Hepatocyte (in vitro differentiated cells): ENCODE data around the gene CDC14B. TPM values are rescaled to one million over a fixed set of nuclear protein-coding genes. Genes with fewer than 3 reads are reported as not detected.

ENCODE experiments used
- DNase-seq: peaks from one replicate; pipeline ENCODE4 v3.0.0-alpha.2; 2016; ENCODE audit warnings: low spot score
- H2AFZ ChIP-seq: fragments of 200-600 bp; sonication (generic); 2 replicates; pipeline ENCODE4 v1.6.0; 2016; ENCODE audit warnings: antibody characterized with exemption, mild to moderate bottlenecking
- H3K27ac ChIP-seq: fragments of 200-600 bp; sonication (generic); 2 replicates; pipeline ENCODE4 v1.5.1; 2016; ENCODE audit warnings: mild to moderate bottlenecking
- H3K27me3 ChIP-seq: fragments of 200-600 bp; sonication (generic); 2 replicates; pipeline ENCODE4 v1.6.1; 2016
- H3K36me3 ChIP-seq: fragments of 200-600 bp; sonication (generic); replicated peaks from 2 replicates; pipeline ENCODE4 v1.5.1; 2016; ENCODE audit warnings: low read depth; ENCODE audit not compliant: insufficient read depth
- H3K4me1 ChIP-seq: fragments of 200-600 bp; sonication (generic); 2 replicates; pipeline ENCODE4 v1.5.1; 2016; ENCODE audit warnings: mild to moderate bottlenecking, moderate library complexity; ENCODE audit not compliant: insufficient read depth
- H3K4me2 ChIP-seq: fragments of 200-600 bp; sonication (generic); 2 replicates; pipeline ENCODE4 v1.6.0; 2016
- H3K4me3 ChIP-seq: fragments of 200-600 bp; sonication (generic); 2 replicates; pipeline ENCODE4 v1.5.1; 2016; ENCODE audit warnings: mild to moderate bottlenecking
- H3K79me2 ChIP-seq: fragments of 200-600 bp; sonication (generic); 2 replicates; pipeline ENCODE4 v1.6.0; 2017; ENCODE audit warnings: mild to moderate bottlenecking
- H3K9me2 ChIP-seq: fragments of 200-600 bp; sonication (generic); replicated peaks from 2 replicates; pipeline ENCODE4 v1.6.0; 2017; ENCODE audit warnings: mild to moderate bottlenecking; ENCODE audit not compliant: insufficient read depth
- H3K9me3 ChIP-seq: fragments of 200-600 bp; sonication (generic); 2 replicates; pipeline ENCODE4 v1.5.1; 2016; ENCODE audit warnings: low read depth, mild to moderate bottlenecking
- H4K20me1 ChIP-seq: fragments of 200-600 bp; sonication (generic); 2 replicates; pipeline ENCODE4 v1.6.0; 2016; ENCODE audit warnings: mild to moderate bottlenecking; ENCODE audit not compliant: insufficient read depth, poor library complexity, severe bottlenecking
- EZH2 ChIP-seq: fragments of 200-600 bp; sonication (generic); IDR thresholded peaks from 2 replicates; pipeline ENCODE4 v1.6.1; 2016; ENCODE audit warnings: antibody characterized with exemption, mild to moderate bottlenecking, borderline replicate concordance
- EZH2phosphoT487 ChIP-seq: fragments of 200-600 bp; sonication (generic); IDR thresholded peaks from one replicate; pipeline ENCODE4 v1.6.1; 2018; ENCODE audit warnings: antibody characterized with exemption, mild to moderate bottlenecking, low read depth, moderate library complexity; ENCODE audit not compliant: unreplicated experiment, severe bottlenecking
- WGBS: methylation state at CpG from one replicate; pipeline ENCODE4 v1.1.6; 2016; ENCODE audit warnings: low lambda C conversion rate; ENCODE audit errors: missing lambda C conversion rate; 5-methylcytosine and 5-hydroxymethylcytosine counted together
- polyA plus RNA-seq: library from polyadenylated mRNA; unstranded; fragments of >200 nt; fragmentation: Nextera tagmentation; extraction: Ambion mirVana; gene quantifications from 2 replicates; pipeline ENCODE4 v1.2.1, GENCODE V29; 2016
- total RNA-seq: library from RNA; depleted of rRNA; stranded (reverse); fragments of >200 nt; gene quantifications from 2 replicates; pipeline ENCODE4 v1.2.3, GENCODE V29; 2014
- TF ChIP-seq, protein P1 (sequence below): fragments of 200-600 bp; sonication (generic); IDR thresholded peaks from 2 replicates; pipeline ENCODE4 v1.5.1; 2016; ENCODE audit warnings: antibody characterized with exemption, mild to moderate bottlenecking; ENCODE audit not compliant: poor library complexity

Gene CDC14B
- total and polyA plus RNA-seq, 2 experiments from 2014 or later = 15.1 to 33.4 TPM

DNA sequence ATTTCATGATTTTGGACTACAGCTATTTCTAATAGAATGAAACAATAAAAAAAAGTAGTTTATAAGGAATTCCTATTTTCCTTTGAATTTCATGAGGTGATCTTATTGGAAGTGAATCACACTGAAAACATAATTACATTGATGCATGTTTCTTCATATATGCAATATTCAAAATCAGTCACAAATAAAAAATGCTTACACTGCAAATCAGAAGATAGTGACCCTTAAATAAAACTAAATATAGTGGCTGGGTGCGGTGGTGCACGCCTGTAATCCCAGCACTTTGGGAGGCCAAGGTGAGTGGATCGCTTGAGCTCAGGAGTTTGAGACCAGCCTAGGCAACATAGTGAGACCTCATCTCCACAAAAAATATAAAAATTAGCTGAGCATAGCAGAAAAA is 79.5 kb downstream of the CDC14B start:
- H4K20me1 ChIP-seq = no peaks in the 10 kb centered on the region
- 96% methylated on average over 3 of the region's 3 CpGs for WGBS
- H3K79me2 ChIP-seq = no peaks in the 10 kb centered on the region
- H3K36me3 ChIP-seq = no peaks in the 10 kb centered on the region
- no peak overlapping the region for H3K27ac ChIP-seq
- H3K27me3 ChIP-seq = no peaks in the 10 kb centered on the region
- H3K4me3 ChIP-seq = no peak overlapping the region
- H2AFZ ChIP-seq = no peak overlapping the region
- no peaks in the 10 kb centered on the region for H3K9me2 ChIP-seq
- H3K4me2 ChIP-seq = no peak overlapping the region
- no peaks in the 10 kb centered on the region for H3K4me1 ChIP-seq
- H3K9me3 ChIP-seq = no peaks in the 10 kb centered on the region
- DNase-seq = no peak
- no peak for TF ChIP-seq EZH2
- TF ChIP-seq EZH2phosphoT487 = no peak
- TF ChIP-seq, protein P1, sequence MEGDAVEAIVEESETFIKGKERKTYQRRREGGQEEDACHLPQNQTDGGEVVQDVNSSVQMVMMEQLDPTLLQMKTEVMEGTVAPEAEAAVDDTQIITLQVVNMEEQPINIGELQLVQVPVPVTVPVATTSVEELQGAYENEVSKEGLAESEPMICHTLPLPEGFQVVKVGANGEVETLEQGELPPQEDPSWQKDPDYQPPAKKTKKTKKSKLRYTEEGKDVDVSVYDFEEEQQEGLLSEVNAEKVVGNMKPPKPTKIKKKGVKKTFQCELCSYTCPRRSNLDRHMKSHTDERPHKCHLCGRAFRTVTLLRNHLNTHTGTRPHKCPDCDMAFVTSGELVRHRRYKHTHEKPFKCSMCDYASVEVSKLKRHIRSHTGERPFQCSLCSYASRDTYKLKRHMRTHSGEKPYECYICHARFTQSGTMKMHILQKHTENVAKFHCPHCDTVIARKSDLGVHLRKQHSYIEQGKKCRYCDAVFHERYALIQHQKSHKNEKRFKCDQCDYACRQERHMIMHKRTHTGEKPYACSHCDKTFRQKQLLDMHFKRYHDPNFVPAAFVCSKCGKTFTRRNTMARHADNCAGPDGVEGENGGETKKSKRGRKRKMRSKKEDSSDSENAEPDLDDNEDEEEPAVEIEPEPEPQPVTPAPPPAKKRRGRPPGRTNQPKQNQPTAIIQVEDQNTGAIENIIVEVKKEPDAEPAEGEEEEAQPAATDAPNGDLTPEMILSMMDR = no peak

DNA sequence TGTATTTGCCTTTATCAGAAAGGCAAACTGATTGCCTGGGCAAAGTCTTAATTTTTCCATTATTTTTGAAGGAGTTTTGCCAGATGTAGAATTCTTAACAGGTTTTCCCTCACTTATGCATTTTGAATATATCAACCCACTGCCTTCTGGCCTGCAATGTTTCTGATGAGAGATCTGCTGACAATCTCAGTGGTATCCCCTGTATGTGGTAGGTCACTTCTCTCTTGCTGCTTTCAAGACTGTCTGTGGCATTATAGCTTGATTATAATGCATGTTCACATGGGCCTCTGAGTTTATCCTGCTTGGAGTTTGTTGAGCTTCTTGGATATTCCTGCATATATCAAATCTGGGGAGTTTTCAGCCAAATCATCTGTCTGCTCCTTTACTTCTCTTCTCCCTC is 87.5 kb downstream of the CDC14B start:
- Histone ChIP-seq H3K4me1 (no peaks in the 10 kb centered on the region), H3K9me3 (no peaks in the 10 kb centered on the region), H2AFZ (no peak overlapping the region), H3K79me2 (no peaks in the 10 kb centered on the region), H3K27ac (no peak overlapping the region), H3K36me3 (no peaks in the 10 kb centered on the region), H3K27me3 (no peaks in the 10 kb centered on the region), H3K9me2 (no peaks in the 10 kb centered on the region), H3K4me3 (no peak overlapping the region), H3K4me2 (no peak overlapping the region), H4K20me1 (no peaks in the 10 kb centered on the region)
- no peak for DNase-seq
- no peak for TF ChIP-seq EZH2phosphoT487
- no peak for TF ChIP-seq EZH2
- TF ChIP-seq, protein P1 = no peak

DNA sequence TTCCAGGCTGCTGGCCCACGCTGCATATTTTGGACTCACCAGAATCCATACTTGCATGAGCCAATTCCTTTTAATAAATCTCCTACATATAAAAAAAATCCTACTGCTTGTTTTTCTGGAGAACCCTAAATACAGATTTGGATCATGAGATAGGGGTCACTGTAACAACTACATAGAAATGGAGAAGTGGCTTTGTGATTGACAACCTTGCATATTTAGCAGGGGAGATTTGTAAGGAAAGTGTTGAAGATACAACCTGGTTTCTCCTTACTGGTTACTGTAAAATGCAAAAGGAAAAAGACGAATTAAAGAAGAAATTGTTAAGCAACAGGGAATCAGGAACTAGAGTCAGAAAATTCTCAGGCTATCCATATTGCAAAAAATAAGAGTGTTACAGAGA is 94.9 kb downstream of the CDC14B start:
- WGBS = 95% methylated on average over 2 of the region's 2 CpGs
- Histone ChIP-seq H3K4me2 (no peak overlapping the region), H3K9me3 (no peaks in the 10 kb centered on the region), H3K36me3 (no peaks in the 10 kb centered on the region), H3K27ac (no peak overlapping the region), H3K4me1 (no peaks in the 10 kb centered on the region), H3K79me2 (no peaks in the 10 kb centered on the region), H4K20me1 (no peaks in the 10 kb centered on the region), H3K9me2 (no peaks in the 10 kb centered on the region), H3K27me3 (no peaks in the 10 kb centered on the region), H3K4me3 (no peak overlapping the region), H2AFZ (no peak overlapping the region)
- TF ChIP-seq, protein P1 = no peak
- TF ChIP-seq EZH2phosphoT487 = no peak
- TF ChIP-seq EZH2 = no peak
- DNase-seq = no peak

DNA sequence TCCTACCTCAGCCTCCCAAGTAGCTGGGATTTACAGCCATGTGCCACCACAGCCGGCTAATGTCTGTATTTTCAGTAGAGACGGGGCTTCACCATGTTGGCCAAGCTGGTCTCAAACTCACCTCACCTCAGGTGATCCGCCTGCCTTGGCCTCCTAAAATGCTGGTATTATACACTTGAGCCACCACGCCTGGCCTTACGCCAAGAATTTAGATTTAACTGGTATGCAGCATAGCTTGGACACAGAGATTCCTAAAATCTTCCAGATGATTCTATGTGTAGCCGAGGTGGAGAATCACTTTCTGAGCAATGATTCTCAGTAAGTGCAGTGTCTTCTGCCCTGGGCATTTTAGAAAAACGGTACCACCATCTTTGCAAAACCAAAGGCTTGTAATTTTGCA is 95.6 kb downstream of the CDC14B start:
- DNase-seq = no peak
- TF ChIP-seq, protein P1 = no peak
- TF ChIP-seq EZH2phosphoT487 (no peak), EZH2 (no peak)
- H2AFZ ChIP-seq = no peak overlapping the region
- WGBS = 91% methylated on average over 7 of the region's 7 CpGs
- no peaks in the 10 kb centered on the region for H3K79me2 ChIP-seq
- no peak overlapping the region for H3K4me2 ChIP-seq
- H3K9me2 ChIP-seq = no peaks in the 10 kb centered on the region
- no peaks in the 10 kb centered on the region for H3K27me3 ChIP-seq
- H3K9me3 ChIP-seq = no peaks in the 10 kb centered on the region
- no peaks in the 10 kb centered on the region for H4K20me1 ChIP-seq
- H3K27ac ChIP-seq = no peak overlapping the region
- no peak overlapping the region for H3K4me3 ChIP-seq
- H3K36me3 ChIP-seq = no peaks in the 10 kb centered on the region
- no peaks in the 10 kb centered on the region for H3K4me1 ChIP-seq
